SK-N-SH (cell line): ENCODE measurements around the gene RASA3.
"Not testable (repeated sequence)": the region's sequence is repeated elsewhere in the genome, so short reads cannot be mapped to it uniquely, and the experiment has no call there.

Experiments
- EZH2phosphoT487 ChIP-seq: fragments of 200-600 bp; sonication (generic); IDR thresholded peaks from 2 replicates; pipeline ENCODE4 v1.6.1; 2017; ENCODE audit warnings: low read depth, mixed run types, mild to moderate bottlenecking, antibody characterized with exemption, moderate library complexity, borderline replicate concordance
- JUND ChIP-seq: IDR thresholded peaks from 2 replicates; pipeline ENCODE4 v1.4.0; 2012
- POLR2AphosphoS5 ChIP-seq: IDR thresholded peaks from 2 replicates; pipeline ENCODE4 v1.6.1; 2012; ENCODE audit warnings: low read depth, low read length
- RAD21 ChIP-seq: IDR thresholded peaks from 2 replicates; pipeline ENCODE4 v1.6.1; 2012; ENCODE audit warnings: mild to moderate bottlenecking, low read length
- RFX5 ChIP-seq: IDR thresholded peaks from 2 replicates; pipeline ENCODE4 v1.6.1; 2012; ENCODE audit warnings: mild to moderate bottlenecking, improper control_type of control experiment, low read length
- TAF1 ChIP-seq: IDR thresholded peaks from 2 replicates; pipeline ENCODE4 v1.6.1; 2012; ENCODE audit warnings: low read depth, mild to moderate bottlenecking, low read length, moderate library complexity, borderline replicate concordance
- TF ChIP-seq, protein P1 (sequence below): fragments of 200-600 bp; sonication (generic); IDR thresholded peaks from 2 replicates; pipeline ENCODE4 v1.6.1; 2017; ENCODE audit warnings: antibody characterized with exemption, mild to moderate bottlenecking, moderate library complexity
- TF ChIP-seq, protein P2 (sequence below): IDR thresholded peaks from 2 replicates; pipeline ENCODE4 v1.4.0; 2012; ENCODE audit warnings: low read depth, borderline replicate concordance
- TF ChIP-seq, protein P3 (sequence below): IDR thresholded peaks from 2 replicates; pipeline ENCODE4 v1.6.1; 2012; ENCODE audit warnings: mild to moderate bottlenecking, low read depth, low read length, moderate library complexity

DNA sequence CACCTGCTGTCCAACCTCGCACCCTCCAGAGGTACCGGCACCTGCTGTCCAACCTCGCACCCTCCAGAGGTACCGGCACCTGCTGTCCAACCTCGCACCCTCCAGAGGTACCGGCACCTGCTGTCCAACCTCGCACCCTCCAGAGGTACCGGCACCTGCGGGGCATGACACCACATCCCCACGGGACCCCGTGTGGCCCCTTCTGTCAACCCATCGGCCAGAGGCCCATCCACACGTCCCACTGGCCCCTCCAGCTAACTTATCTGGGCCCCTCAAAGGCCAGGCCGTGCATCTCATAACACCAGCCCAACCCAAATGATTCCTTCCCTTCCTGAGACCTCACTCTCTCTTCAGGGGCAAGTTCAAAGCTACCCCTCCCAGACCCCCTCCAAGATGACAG, 6.3 kb downstream of the RASA3 start:
- not testable (repeated sequence) for TF ChIP-seq RAD21, POLR2AphosphoS5, EZH2phosphoT487, RFX5, JUND, TAF1
- TF ChIP-seq, protein P1, sequence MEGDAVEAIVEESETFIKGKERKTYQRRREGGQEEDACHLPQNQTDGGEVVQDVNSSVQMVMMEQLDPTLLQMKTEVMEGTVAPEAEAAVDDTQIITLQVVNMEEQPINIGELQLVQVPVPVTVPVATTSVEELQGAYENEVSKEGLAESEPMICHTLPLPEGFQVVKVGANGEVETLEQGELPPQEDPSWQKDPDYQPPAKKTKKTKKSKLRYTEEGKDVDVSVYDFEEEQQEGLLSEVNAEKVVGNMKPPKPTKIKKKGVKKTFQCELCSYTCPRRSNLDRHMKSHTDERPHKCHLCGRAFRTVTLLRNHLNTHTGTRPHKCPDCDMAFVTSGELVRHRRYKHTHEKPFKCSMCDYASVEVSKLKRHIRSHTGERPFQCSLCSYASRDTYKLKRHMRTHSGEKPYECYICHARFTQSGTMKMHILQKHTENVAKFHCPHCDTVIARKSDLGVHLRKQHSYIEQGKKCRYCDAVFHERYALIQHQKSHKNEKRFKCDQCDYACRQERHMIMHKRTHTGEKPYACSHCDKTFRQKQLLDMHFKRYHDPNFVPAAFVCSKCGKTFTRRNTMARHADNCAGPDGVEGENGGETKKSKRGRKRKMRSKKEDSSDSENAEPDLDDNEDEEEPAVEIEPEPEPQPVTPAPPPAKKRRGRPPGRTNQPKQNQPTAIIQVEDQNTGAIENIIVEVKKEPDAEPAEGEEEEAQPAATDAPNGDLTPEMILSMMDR, result not testable (repeated sequence)
- TF ChIP-seq, protein P2, sequence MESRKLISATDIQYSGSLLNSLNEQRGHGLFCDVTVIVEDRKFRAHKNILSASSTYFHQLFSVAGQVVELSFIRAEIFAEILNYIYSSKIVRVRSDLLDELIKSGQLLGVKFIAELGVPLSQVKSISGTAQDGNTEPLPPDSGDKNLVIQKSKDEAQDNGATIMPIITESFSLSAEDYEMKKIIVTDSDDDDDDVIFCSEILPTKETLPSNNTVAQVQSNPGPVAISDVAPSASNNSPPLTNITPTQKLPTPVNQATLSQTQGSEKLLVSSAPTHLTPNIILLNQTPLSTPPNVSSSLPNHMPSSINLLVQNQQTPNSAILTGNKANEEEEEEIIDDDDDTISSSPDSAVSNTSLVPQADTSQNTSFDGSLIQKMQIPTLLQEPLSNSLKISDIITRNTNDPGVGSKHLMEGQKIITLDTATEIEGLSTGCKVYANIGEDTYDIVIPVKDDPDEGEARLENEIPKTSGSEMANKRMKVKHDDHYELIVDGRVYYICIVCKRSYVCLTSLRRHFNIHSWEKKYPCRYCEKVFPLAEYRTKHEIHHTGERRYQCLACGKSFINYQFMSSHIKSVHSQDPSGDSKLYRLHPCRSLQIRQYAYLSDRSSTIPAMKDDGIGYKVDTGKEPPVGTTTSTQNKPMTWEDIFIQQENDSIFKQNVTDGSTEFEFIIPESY, result not testable (repeated sequence)
- TF ChIP-seq, protein P3, sequence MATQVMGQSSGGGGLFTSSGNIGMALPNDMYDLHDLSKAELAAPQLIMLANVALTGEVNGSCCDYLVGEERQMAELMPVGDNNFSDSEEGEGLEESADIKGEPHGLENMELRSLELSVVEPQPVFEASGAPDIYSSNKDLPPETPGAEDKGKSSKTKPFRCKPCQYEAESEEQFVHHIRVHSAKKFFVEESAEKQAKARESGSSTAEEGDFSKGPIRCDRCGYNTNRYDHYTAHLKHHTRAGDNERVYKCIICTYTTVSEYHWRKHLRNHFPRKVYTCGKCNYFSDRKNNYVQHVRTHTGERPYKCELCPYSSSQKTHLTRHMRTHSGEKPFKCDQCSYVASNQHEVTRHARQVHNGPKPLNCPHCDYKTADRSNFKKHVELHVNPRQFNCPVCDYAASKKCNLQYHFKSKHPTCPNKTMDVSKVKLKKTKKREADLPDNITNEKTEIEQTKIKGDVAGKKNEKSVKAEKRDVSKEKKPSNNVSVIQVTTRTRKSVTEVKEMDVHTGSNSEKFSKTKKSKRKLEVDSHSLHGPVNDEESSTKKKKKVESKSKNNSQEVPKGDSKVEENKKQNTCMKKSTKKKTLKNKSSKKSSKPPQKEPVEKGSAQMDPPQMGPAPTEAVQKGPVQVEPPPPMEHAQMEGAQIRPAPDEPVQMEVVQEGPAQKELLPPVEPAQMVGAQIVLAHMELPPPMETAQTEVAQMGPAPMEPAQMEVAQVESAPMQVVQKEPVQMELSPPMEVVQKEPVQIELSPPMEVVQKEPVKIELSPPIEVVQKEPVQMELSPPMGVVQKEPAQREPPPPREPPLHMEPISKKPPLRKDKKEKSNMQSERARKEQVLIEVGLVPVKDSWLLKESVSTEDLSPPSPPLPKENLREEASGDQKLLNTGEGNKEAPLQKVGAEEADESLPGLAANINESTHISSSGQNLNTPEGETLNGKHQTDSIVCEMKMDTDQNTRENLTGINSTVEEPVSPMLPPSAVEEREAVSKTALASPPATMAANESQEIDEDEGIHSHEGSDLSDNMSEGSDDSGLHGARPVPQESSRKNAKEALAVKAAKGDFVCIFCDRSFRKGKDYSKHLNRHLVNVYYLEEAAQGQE, result not testable (repeated sequence)
